ENCODE data around the gene C1QTNF8.

GRCh38 chr16:1127971-1128715 lies 32.1 kb upstream of the C1QTNF8 start:
- TF ChIP-seq POLR2AphosphoS5 (IDR thresholded peaks at IDR 0.05): no peak
- no peak for TF ChIP-seq POLR2A (IDR thresholded peaks at IDR 0.05; ENCODE audit: low read depth)
- TF ChIP-seq CTCF (IDR thresholded peaks at IDR 0.05): no peak

Data from esophagus muscularis mucosa (tissue), 3 donors.